Activated T-cell treated with anti-CD3 and anti-CD28 coated beads, Interleukin-2, amount 50 U/mL, for 72 hours (primary cell): ENCODE measurements around the gene NBAS. TPM values are rescaled to one million over a fixed set of nuclear protein-coding genes. Genes with fewer than 3 reads are reported as not detected.

Experiments used
- ATAC-seq, 2 donors: fragments of 150-1000 bp; cut with Tn5 transposase; replicated peaks in 1 of 2; 2 replicates each; pipeline ENCODE4 v1.10.0; 2021; ENCODE audit warnings: moderate library complexity in 2 of 2, mild to moderate bottlenecking in 1 of 2
- DNase-seq, 2 donors: peaks; one replicate each; pipeline ENCODE4 v3.0.0; 2021 to 2022; ENCODE audit warnings: mixed read lengths in 1 of 2
- H3K27ac Mint-ChIP-seq: one replicate; pipeline ENCODE4 v1.8.0; 2022; ENCODE audit warnings: mild to moderate bottlenecking, moderate library complexity, mixed read lengths
- H3K27me3 Mint-ChIP-seq: one replicate; pipeline ENCODE4 v1.8.0; 2022; ENCODE audit warnings: low read depth, mixed read lengths
- H3K36me3 Mint-ChIP-seq, 2 donors: one replicate each; pipeline ENCODE4 v1.8.0; 2022; ENCODE audit warnings: mixed read lengths in 2 of 2, mild to moderate bottlenecking in 1 of 2; ENCODE audit not compliant: insufficient read depth in 2 of 2
- H3K4me1 Mint-ChIP-seq: one replicate; pipeline ENCODE4 v1.8.0; 2022; ENCODE audit warnings: low read depth, mixed read lengths
- H3K4me3 Mint-ChIP-seq, 2 donors: one replicate each; pipeline ENCODE4 v1.8.0; 2022; ENCODE audit warnings: mild to moderate bottlenecking in 2 of 2, mixed read lengths in 2 of 2, moderate library complexity in 2 of 2
- H3K9me3 Mint-ChIP-seq, 2 donors: one replicate each; pipeline ENCODE4 v1.8.0; 2022; ENCODE audit warnings: mixed read lengths in 2 of 2
- total RNA-seq, 2 donors: library from RNA; stranded (reverse); gene quantifications; one replicate each; pipeline ENCODE4 v1.2.3, GENCODE V29; 2022

Gene NBAS
- total RNA-seq, 2 donors from 2014 or later: 45.9 to 50.8 TPM

- DNase-seq: no peak
- Mint-ChIP-seq H3K4me3 (no peak overlapping the region), H3K27ac (no peak overlapping the region), H3K27me3 (peaks cover 9% of the 10 kb centered on the region), H3K9me3 (peaks cover 0 to 1% of the 10 kb centered on the region in 2 donors), H3K36me3 (peaks cover 1 to 5% of the 10 kb centered on the region in 2 donors), H3K4me1 (peaks cover 40% of the 10 kb centered on the region)
- ATAC-seq: no peak
These were observed 415.9 kb downstream of the NBAS start for GRCh38 chr2:15145046-15145817.

GRCh38 chr2:15142069-15142689 lies 419.0 kb downstream of the NBAS start:
- peak overlapping the region; percentile 69 for H3K27ac Mint-ChIP-seq
- peaks cover 4 to 9% of the 10 kb centered on the region in 2 donors for H3K36me3 Mint-ChIP-seq
- peak overlapping the region; percentile 46 to 78 for H3K4me3 Mint-ChIP-seq
- ATAC-seq (peak; percentile 96 to 98), DNase-seq (peak; percentile 80 to 86)
- H3K27me3 Mint-ChIP-seq: no peaks in the 10 kb centered on the region
- peaks cover 5% of the 10 kb centered on the region in 2 donors for H3K9me3 Mint-ChIP-seq
- peaks cover 40% of the 10 kb centered on the region for H3K4me1 Mint-ChIP-seq

- DNase-seq (peak; percentile 12 to 21), ATAC-seq (peak; percentile 4 to 19)
- peaks cover 6 to 12% of the 10 kb centered on the region in 2 donors for H3K36me3 Mint-ChIP-seq
- H3K4me3 Mint-ChIP-seq: peak overlapping the region; percentile 46 to 78
- no peaks in the 10 kb centered on the region for H3K27me3 Mint-ChIP-seq
- peaks cover 36% of the 10 kb centered on the region for H3K4me1 Mint-ChIP-seq
- H3K27ac Mint-ChIP-seq: no peak overlapping the region
- H3K9me3 Mint-ChIP-seq: peaks cover 8% of the 10 kb centered on the region in 2 donors
These were observed 419.9 kb downstream of the NBAS start for GRCh38 chr2:15141211-15141610.

GRCh38 chr2:15136639-15137038 lies 424.5 kb downstream of the NBAS start:
- ATAC-seq: no peak
- H3K27ac Mint-ChIP-seq: no peak overlapping the region
- H3K27me3 Mint-ChIP-seq: peaks cover 20% of the 10 kb centered on the region
- no peak for DNase-seq
- peaks cover 6 to 18% of the 10 kb centered on the region in 2 donors for H3K36me3 Mint-ChIP-seq
- H3K9me3 Mint-ChIP-seq: peaks cover 10 to 11% of the 10 kb centered on the region in 2 donors
- no peak overlapping the region for H3K4me3 Mint-ChIP-seq
- peaks cover 16% of the 10 kb centered on the region for H3K4me1 Mint-ChIP-seq

GRCh38 chr2:15134957-15135356 lies 426.2 kb downstream of the NBAS start:
- H3K27me3 Mint-ChIP-seq: peaks cover 20% of the 10 kb centered on the region
- peaks cover 7% of the 10 kb centered on the region for H3K4me1 Mint-ChIP-seq
- H3K36me3 Mint-ChIP-seq: peaks cover 5 to 12% of the 10 kb centered on the region in 2 donors
- ATAC-seq (no peak), DNase-seq (no peak)
- peaks cover 8 to 10% of the 10 kb centered on the region in 2 donors for H3K9me3 Mint-ChIP-seq
- H3K27ac Mint-ChIP-seq: no peak overlapping the region
- H3K4me3 Mint-ChIP-seq: no peak overlapping the region

GRCh38 chr2:15133461-15133860 lies 427.7 kb downstream of the NBAS start:
- Mint-ChIP-seq H3K9me3 (peaks cover 5 to 6% of the 10 kb centered on the region in 2 donors), H3K4me3 (no peak overlapping the region), H3K27ac (no peak overlapping the region), H3K4me1 (peaks cover 7% of the 10 kb centered on the region), H3K27me3 (peaks cover 20% of the 10 kb centered on the region), H3K36me3 (peaks cover 2 to 9% of the 10 kb centered on the region in 2 donors)
- DNase-seq (no peak), ATAC-seq (no peak)

GRCh38 chr2:15128846-15129245 lies 432.3 kb downstream of the NBAS start:
- no peak overlapping the region for H3K4me3 Mint-ChIP-seq
- ATAC-seq (no peak), DNase-seq (no peak)

GRCh38 chr2:15127876-15128275 lies 433.3 kb downstream of the NBAS start:
- Mint-ChIP-seq H3K36me3 (peaks cover 0 to 1% of the 10 kb centered on the region in 2 donors), H3K4me3 (no peak overlapping the region), H3K9me3 (peaks cover 0 to 3% of the 10 kb centered on the region in 2 donors), H3K4me1 (no peaks in the 10 kb centered on the region), H3K27ac (no peak overlapping the region), H3K27me3 (peaks cover 5% of the 10 kb centered on the region)
- no peak for DNase-seq
- no peak for ATAC-seq

More at GRCh38 chr2:15128846-15129245, 432.3 kb downstream of the NBAS start:
- Mint-ChIP-seq H3K27me3 (peaks cover 8% of the 10 kb centered on the region), H3K27ac (no peak overlapping the region), H3K9me3 (peaks cover 0 to 6% of the 10 kb centered on the region in 2 donors), H3K36me3 (peaks cover 0 to 1% of the 10 kb centered on the region in 2 donors), H3K4me1 (no peaks in the 10 kb centered on the region)

GRCh38 chr2:15127301-15127700 lies 433.8 kb downstream of the NBAS start:
- H3K9me3 Mint-ChIP-seq: peaks cover 0 to 3% of the 10 kb centered on the region in 2 donors
- no peaks in the 10 kb centered on the region for H3K4me1 Mint-ChIP-seq
- no peak overlapping the region for H3K4me3 Mint-ChIP-seq
- no peak for DNase-seq
- H3K36me3 Mint-ChIP-seq: peaks cover 0 to 1% of the 10 kb centered on the region in 2 donors
- no peak for ATAC-seq
- H3K27ac Mint-ChIP-seq: no peak overlapping the region
- peaks cover 6% of the 10 kb centered on the region for H3K27me3 Mint-ChIP-seq

- Mint-ChIP-seq H3K27me3 (peaks cover 13% of the 10 kb centered on the region), H3K9me3 (peaks cover 0 to 3% of the 10 kb centered on the region in 2 donors), H3K36me3 (peaks cover 0 to 1% of the 10 kb centered on the region in 2 donors), H3K27ac (no peak overlapping the region), H3K4me1 (no peaks in the 10 kb centered on the region), H3K4me3 (no peak overlapping the region)
- no peak for ATAC-seq
- no peak for DNase-seq
These were observed 434.8 kb downstream of the NBAS start for GRCh38 chr2:15126373-15126772.

- ATAC-seq: no peak
- peaks cover 19% of the 10 kb centered on the region for H3K27me3 Mint-ChIP-seq
- no peak overlapping the region for H3K4me3 Mint-ChIP-seq
- H3K4me1 Mint-ChIP-seq: peaks cover 9% of the 10 kb centered on the region
- peaks cover 0 to 1% of the 10 kb centered on the region in 2 donors for H3K36me3 Mint-ChIP-seq
- peaks cover 0 to 3% of the 10 kb centered on the region in 2 donors for H3K9me3 Mint-ChIP-seq
- no peak overlapping the region for H3K27ac Mint-ChIP-seq
- DNase-seq: no peak
These were observed 438.2 kb downstream of the NBAS start for GRCh38 chr2:15122915-15123314.

GRCh38 chr2:15120631-15121030 lies 440.5 kb downstream of the NBAS start:
- Mint-ChIP-seq H3K36me3 (no peaks in the 10 kb centered on the region), H3K4me3 (no peak overlapping the region), H3K4me1 (peaks cover 9% of the 10 kb centered on the region), H3K9me3 (no peaks in the 10 kb centered on the region), H3K27me3 (peaks cover 19% of the 10 kb centered on the region), H3K27ac (no peak overlapping the region)
- no peak for DNase-seq
- no peak for ATAC-seq

GRCh38 chr2:15119722-15120175 lies 441.4 kb downstream of the NBAS start:
- no peak overlapping the region for H3K27ac Mint-ChIP-seq
- peaks cover 19% of the 10 kb centered on the region for H3K27me3 Mint-ChIP-seq
- no peak overlapping the region for H3K4me3 Mint-ChIP-seq
- no peaks in the 10 kb centered on the region for H3K9me3 Mint-ChIP-seq
- no peaks in the 10 kb centered on the region for H3K36me3 Mint-ChIP-seq
- DNase-seq (no peak), ATAC-seq (no peak)
- H3K4me1 Mint-ChIP-seq: peaks cover 9% of the 10 kb centered on the region
